WTC11 (cell line): ENCODE measurements around the gene NME8. TPM values are rescaled to one million over a fixed set of nuclear protein-coding genes. Genes with fewer than 3 reads are reported as not detected.

ENCODE experiments used
- ATAC-seq: fragments of 200-7000 bp; cut with Tn5 transposase; 2 replicates; pipeline ENCODE4 v1.10.0; 2021; ENCODE audit warnings: mild to moderate bottlenecking, moderate library complexity
- CTCF ChIA-PET: fragments of 300-600 bp; sonication (Branson Sonifier 250); formaldehyde crosslinking; loops from one replicate; lab custom pipeline; 2021; ENCODE audit warnings: antibody characterized with exemption; lab: Charles Lee
- POLR2A ChIA-PET: fragments of 350-600 bp; sonication (Branson Sonifier 250); formaldehyde crosslinking; loops from one replicate; lab custom pipeline; 2021; ENCODE audit warnings: antibody characterized with exemption; lab: Charles Lee
- DNase-seq: peaks from one replicate; pipeline ENCODE4 v3.0.0; 2021; ENCODE audit warnings: low spot score
- H3K27ac Mint-ChIP-seq: 2 replicates; pipeline ENCODE4 v1.8.0; 2021; ENCODE audit warnings: mixed read lengths
- H3K27me3 Mint-ChIP-seq: 2 replicates; pipeline ENCODE4 v1.8.0; 2021; ENCODE audit warnings: low read depth, mild to moderate bottlenecking, moderate library complexity, mixed read lengths
- H3K36me3 Mint-ChIP-seq: 2 replicates; pipeline ENCODE4 v1.8.0; 2021; ENCODE audit warnings: mixed read lengths
- H3K4me1 Mint-ChIP-seq: 2 replicates; pipeline ENCODE4 v1.8.0; 2022; ENCODE audit warnings: mixed read lengths
- H3K4me3 Mint-ChIP-seq: 2 replicates; pipeline ENCODE4 v1.8.0; 2021; ENCODE audit warnings: mild to moderate bottlenecking, moderate library complexity, mixed read lengths
- H3K9me3 Mint-ChIP-seq: 2 replicates; pipeline ENCODE4 v1.8.0; 2021; ENCODE audit warnings: mixed read lengths
- E2F4 ChIP-seq: sonication (generic); formaldehyde crosslinking; IDR thresholded peaks from 2 replicates; pipeline ENCODE4 v1.8.1; 2022; ENCODE audit warnings: low read depth, mild to moderate bottlenecking, moderate library complexity, missing genetic modification reagents, borderline replicate concordance
- E2F5 ChIP-seq: sonication (generic); formaldehyde crosslinking; IDR thresholded peaks from 2 replicates; pipeline ENCODE4 v1.8.1; 2022; ENCODE audit warnings: mild to moderate bottlenecking, moderate library complexity, missing genetic modification reagents
- ESRRA ChIP-seq: sonication (generic); formaldehyde crosslinking; IDR thresholded peaks from 2 replicates; pipeline ENCODE4 v1.8.1; 2022; ENCODE audit warnings: mild to moderate bottlenecking, missing genetic modification reagents, borderline replicate concordance
- FOXP1 ChIP-seq: sonication (generic); formaldehyde crosslinking; IDR thresholded peaks from 2 replicates; pipeline ENCODE4 v1.8.0; 2022; ENCODE audit warnings: missing genetic modification reagents, mild to moderate bottlenecking, moderate library complexity, borderline replicate concordance
- FOXP4 ChIP-seq: sonication (generic); formaldehyde crosslinking; IDR thresholded peaks from 2 replicates; pipeline ENCODE4 v1.8.0; 2022; ENCODE audit warnings: mild to moderate bottlenecking, missing genetic modification reagents
- HMGA2 ChIP-seq: fragments of 250-450 bp; sonication (Bioruptor Pico); IDR thresholded peaks from 2 replicates; pipeline ENCODE4 v1.4.0; 2021; ENCODE audit warnings: mild to moderate bottlenecking, moderate library complexity
- MAX ChIP-seq: sonication (generic); formaldehyde crosslinking; IDR thresholded peaks from 2 replicates; pipeline ENCODE4 v1.8.0; 2022; ENCODE audit warnings: mild to moderate bottlenecking, missing genetic modification reagents
- MXD4 ChIP-seq: fragments of 250-450 bp; sonication (Bioruptor Pico); IDR thresholded peaks from 2 replicates; pipeline ENCODE4 v1.8.0; 2021; ENCODE audit warnings: mild to moderate bottlenecking, moderate library complexity, borderline replicate concordance
- MYBL2 ChIP-seq: sonication (generic); formaldehyde crosslinking; IDR thresholded peaks from 2 replicates; pipeline ENCODE4 v1.8.1; 2023; ENCODE audit warnings: mild to moderate bottlenecking, moderate library complexity, missing genetic modification reagents
- NFATC4 ChIP-seq: fragments of 250-450 bp; sonication (Bioruptor Pico); IDR thresholded peaks from 2 replicates; pipeline ENCODE4 v1.9.0; 2021; ENCODE audit warnings: mild to moderate bottlenecking
- NFE2L1 ChIP-seq: sonication (generic); formaldehyde crosslinking; IDR thresholded peaks from 2 replicates; pipeline ENCODE4 v1.8.1; 2023; ENCODE audit warnings: missing genetic modification reagents
- PRRX2 ChIP-seq: fragments of 250-450 bp; sonication (Bioruptor Pico); IDR thresholded peaks from 2 replicates; pipeline ENCODE4 v1.8.0; 2021; ENCODE audit warnings: mild to moderate bottlenecking
- SP1 ChIP-seq: sonication (generic); formaldehyde crosslinking; conservative IDR thresholded peaks from 2 replicates; pipeline ENCODE4 v1.8.1; 2022; ENCODE audit warnings: missing genetic modification reagents
- STAT6 ChIP-seq: sonication (generic); formaldehyde crosslinking; conservative IDR thresholded peaks from 2 replicates; pipeline ENCODE4 v1.8.1; 2023; ENCODE audit warnings: mild to moderate bottlenecking, low read depth, missing genetic modification reagents, moderate library complexity
- TCF7 ChIP-seq: sonication (generic); formaldehyde crosslinking; IDR thresholded peaks from 2 replicates; pipeline ENCODE4 v1.8.0; 2022; ENCODE audit warnings: mild to moderate bottlenecking, low read depth, missing genetic modification reagents, moderate library complexity
- USF1 ChIP-seq: sonication (generic); formaldehyde crosslinking; IDR thresholded peaks from 2 replicates; pipeline ENCODE4 v1.8.0; 2022; ENCODE audit warnings: mild to moderate bottlenecking, missing genetic modification reagents
- ZBTB43 ChIP-seq: sonication (generic); formaldehyde crosslinking; IDR thresholded peaks from 2 replicates; pipeline ENCODE4 v1.8.1; 2023; ENCODE audit warnings: mild to moderate bottlenecking, missing genetic modification reagents
- ZNF138 ChIP-seq: sonication (generic); formaldehyde crosslinking; conservative IDR thresholded peaks from 2 replicates; pipeline ENCODE4 v1.8.1; 2022; ENCODE audit warnings: mild to moderate bottlenecking, moderate library complexity, missing genetic modification reagents
- ZNF671 ChIP-seq: fragments of 250-450 bp; sonication (Bioruptor Pico); IDR thresholded peaks from 2 replicates; pipeline ENCODE4 v1.8.0; 2021; ENCODE audit warnings: mild to moderate bottlenecking
- total RNA-seq: library from RNA; stranded (reverse); gene quantifications from 3 replicates; pipeline ENCODE4 v1.2.3, GENCODE V29; 2021

NME8 gene
- total RNA-seq, 1 experiment from 2014 or later, result 1.0 TPM

GRCh38 chr7:37920305-37920848 is 72.0 kb downstream of the NME8 start, which contains the start of gene EPDR1:
TSS of gene EPDR1 (plus strand) at chr7:37920640. CDS start at chr7:37920940, 300 bp downstream.
- peak; percentile 16 for ATAC-seq

GRCh38 chr7:37920849-37921805 is 72.7 kb downstream of the NME8 start:
- Mint-ChIP-seq H3K4me1 (peaks cover 15% of the 10 kb centered on the region), H3K36me3 (peaks cover 4% of the 10 kb centered on the region), H3K4me3 (peak overlapping the region; percentile 78), H3K27me3 (peaks cover 51% of the 10 kb centered on the region), H3K27ac (no peak overlapping the region), H3K9me3 (peaks cover 15% of the 10 kb centered on the region; the same call in 1 of the 2 replicates)
- CTCF ChIA-PET, result interaction anchor here (0.6 to 2.1 kb wide), 10 partner anchors 9 to 424 kb away, joined by 3 to 9 read pairs (median 3); no protein-coding TSS in a partner anchor
- peak; percentile 66 for DNase-seq
- POLR2A ChIA-PET, result interaction anchor here (0.8 kb wide), 1 partner anchor 414 kb away, joined by 3 read pairs; no protein-coding TSS in a partner anchor
- peak; percentile 60 for ATAC-seq
- TF ChIP-seq SP1, result peak; percentile 60
- TF ChIP-seq MAX (CRISPR knock-in tag), result peak; percentile 29; the same call in 1 of the 2 replicates
- TF ChIP-seq ZNF671 (CRISPR knock-in tag), result no peak
- no peak for TF ChIP-seq STAT6 (CRISPR knock-in tag)
- TF ChIP-seq MXD4, result no peak
- TF ChIP-seq ESRRA (CRISPR knock-in tag), result peak; percentile 73; the same call in 1 of the 2 replicates
- TF ChIP-seq ZBTB43 (CRISPR knock-in tag), result peak; percentile 76; the same call in 1 of the 2 replicates
- peak; percentile 84 for TF ChIP-seq FOXP1
- no peak for TF ChIP-seq E2F4
- no peak for TF ChIP-seq HMGA2 (CRISPR knock-in tag)
- TF ChIP-seq NFE2L1 (CRISPR knock-in tag), result peak; percentile 82
- TF ChIP-seq MYBL2, result peak; percentile 62; the same call in 1 of the 2 replicates
- 0 out of 2 replicates have a peak, but pooled peaks have one; percentile 46 for TF ChIP-seq TCF7 (CRISPR knock-in tag)
- TF ChIP-seq FOXP4 (CRISPR knock-in tag), result no peak
- TF ChIP-seq USF1 (CRISPR knock-in tag), result peak; percentile 28; the same call in 1 of the 2 replicates
- no peak for TF ChIP-seq NFATC4
- TF ChIP-seq PRRX2 (CRISPR knock-in tag), result no peak

More at GRCh38 chr7:37920305-37920848, 72.0 kb downstream of the NME8 start, which contains the start of gene EPDR1:
- no peak within 1 kb of the TSS for H3K27ac Mint-ChIP-seq
- ChIA-PET POLR2A (interaction anchor here (0.8 kb wide), 1 partner anchor 415 kb away, joined by 3 read pairs; no protein-coding TSS in a partner anchor), CTCF (interaction anchor here (0.6 to 2.1 kb wide), 8 partner anchors 10 to 415 kb away, joined by 3 to 9 read pairs (median 3); no protein-coding TSS in a partner anchor)
- peak within 1 kb of the TSS; percentile 78 for H3K4me3 Mint-ChIP-seq
- H3K27me3 Mint-ChIP-seq, result peaks cover 59% of the 10 kb centered on the region
- DNase-seq, result no peak
- H3K9me3 Mint-ChIP-seq, result peaks cover 8% of the 10 kb centered on the region; the same call in 1 of the 2 replicates
- peaks cover 17% of the 10 kb centered on the region for H3K4me1 Mint-ChIP-seq
- TF ChIP-seq E2F5 (CRISPR knock-in tag) (peak; percentile 41; the same call in 1 of the 2 replicates), ZNF138 (CRISPR knock-in tag) (no peak)
- H3K36me3 Mint-ChIP-seq, result peaks cover 3% of the 10 kb centered on the region; the same call in 1 of the 2 replicates
